Caco-2 (cell line): ENCODE measurements around the gene LYRM2. TPM values are rescaled to one million over a fixed set of nuclear protein-coding genes. Genes with fewer than 3 reads are reported as not detected.

Experiments used
- BruUV-seq: library from RNA; stranded (reverse); fragments of 400-500 nt; replicated peaks from 2 replicates; lab custom pipeline; 2021; lab: Mats Ljungman, UMichigan
- CTCF ChIA-PET: fragments of 300-600 bp; sonication (Branson Sonifier 250); formaldehyde crosslinking; loops from one replicate; lab custom pipeline; 2022; ENCODE audit warnings: antibody characterized with exemption; lab: Charles Lee
- POLR2A ChIA-PET: fragments of 300-600 bp; sonication (Branson Sonifier 250); formaldehyde crosslinking; loops from one replicate; lab custom pipeline; 2022; ENCODE audit warnings: antibody characterized with exemption; lab: Charles Lee
- DNase-seq, 2 experiments: peaks; one replicate each; pipeline versions ENCODE4 v3.0.0 to v3.0.0-alpha.2; 2020 to 2022
- H3K27me3 ChIP-seq: replicated peaks from 2 replicates; pipeline ENCODE4 v1.6.0; 2011; ENCODE audit warnings: low read length; ENCODE audit not compliant: control insufficient read depth, insufficient read depth
- H3K36me3 ChIP-seq: 2 replicates; pipeline ENCODE4 v1.5.1; 2011; ENCODE audit warnings: low read length; ENCODE audit not compliant: control insufficient read depth, insufficient read depth
- H3K4me1 ChIP-seq: fragments of 250-450 bp; sonication (Bioruptor Pico); 2 replicates; pipeline ENCODE4 v1.5.1; 2020; ENCODE audit warnings: mild to moderate bottlenecking
- H3K4me3 ChIP-seq: 2 replicates; pipeline ENCODE4 v1.5.1; 2011; ENCODE audit warnings: low read depth, mild to moderate bottlenecking, control low read depth, low read length
- H3K9me3 ChIP-seq: fragments of 250-450 bp; sonication (Bioruptor Pico); 2 replicates; pipeline ENCODE4 v1.5.1; 2020; ENCODE audit warnings: mild to moderate bottlenecking, moderate library complexity
- H3K27ac Mint-ChIP-seq: one replicate; pipeline ENCODE4 v1.8.0; 2022; ENCODE audit warnings: mixed read lengths; ENCODE audit not compliant: unreplicated experiment
- H3K27me3 Mint-ChIP-seq: one replicate; pipeline ENCODE4 v1.8.0; 2022; ENCODE audit warnings: mixed read lengths; ENCODE audit not compliant: insufficient read depth, unreplicated experiment
- H3K36me3 Mint-ChIP-seq: one replicate; pipeline ENCODE4 v1.8.0; 2022; ENCODE audit warnings: mild to moderate bottlenecking, mixed read lengths; ENCODE audit not compliant: insufficient read depth, unreplicated experiment
- H3K4me1 Mint-ChIP-seq: one replicate; pipeline ENCODE4 v1.8.0; 2022; ENCODE audit warnings: low read depth, mixed read lengths; ENCODE audit not compliant: unreplicated experiment
- H3K4me3 Mint-ChIP-seq: one replicate; pipeline ENCODE4 v1.8.0; 2022; ENCODE audit warnings: mild to moderate bottlenecking, moderate library complexity, mixed read lengths; ENCODE audit not compliant: unreplicated experiment
- H3K9me3 Mint-ChIP-seq: one replicate; pipeline ENCODE4 v1.8.0; 2022; ENCODE audit warnings: mixed read lengths; ENCODE audit not compliant: unreplicated experiment
- intact Hi-C: fragments of 100-400 bp; cut with micrococcal nuclease; formaldehyde crosslinking; loops from one replicate; pipeline ENCODE4 v1.10.0; 2022; ENCODE audit not compliant: unreplicated experiment
- total RNA-seq: library from RNA; stranded (reverse); gene quantifications from 2 replicates; pipeline ENCODE4 v1.2.3, GENCODE V29; 2022
- TF ChIP-seq, protein P1 (sequence below), 2 experiments: fragments of 200-600 bp in 1 of 2; IDR thresholded peaks; 1 replicate in 1 of 2; 2 replicates in 1 of 2; pipeline versions ENCODE4 v1.5.1 to v1.8.0; 2011 to 2022; ENCODE audit warnings: antibody characterized with exemption in 1 of 2, control low read depth in 1 of 2, inconsistent platforms in 1 of 2, low read depth in 1 of 2, low read length in 1 of 2, mild to moderate bottlenecking in 1 of 2, moderate library complexity in 1 of 2; ENCODE audit not compliant: insufficient read depth in 1 of 2, severe bottlenecking in 1 of 2, unreplicated experiment in 1 of 2

Gene LYRM2
- total RNA-seq, 1 experiment from 2014 or later: 40.9 TPM

GRCh38 chr6:89680150-89680549, 41.6 kb upstream of the LYRM2 start:
- TF ChIP-seq, protein P1, sequence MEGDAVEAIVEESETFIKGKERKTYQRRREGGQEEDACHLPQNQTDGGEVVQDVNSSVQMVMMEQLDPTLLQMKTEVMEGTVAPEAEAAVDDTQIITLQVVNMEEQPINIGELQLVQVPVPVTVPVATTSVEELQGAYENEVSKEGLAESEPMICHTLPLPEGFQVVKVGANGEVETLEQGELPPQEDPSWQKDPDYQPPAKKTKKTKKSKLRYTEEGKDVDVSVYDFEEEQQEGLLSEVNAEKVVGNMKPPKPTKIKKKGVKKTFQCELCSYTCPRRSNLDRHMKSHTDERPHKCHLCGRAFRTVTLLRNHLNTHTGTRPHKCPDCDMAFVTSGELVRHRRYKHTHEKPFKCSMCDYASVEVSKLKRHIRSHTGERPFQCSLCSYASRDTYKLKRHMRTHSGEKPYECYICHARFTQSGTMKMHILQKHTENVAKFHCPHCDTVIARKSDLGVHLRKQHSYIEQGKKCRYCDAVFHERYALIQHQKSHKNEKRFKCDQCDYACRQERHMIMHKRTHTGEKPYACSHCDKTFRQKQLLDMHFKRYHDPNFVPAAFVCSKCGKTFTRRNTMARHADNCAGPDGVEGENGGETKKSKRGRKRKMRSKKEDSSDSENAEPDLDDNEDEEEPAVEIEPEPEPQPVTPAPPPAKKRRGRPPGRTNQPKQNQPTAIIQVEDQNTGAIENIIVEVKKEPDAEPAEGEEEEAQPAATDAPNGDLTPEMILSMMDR (IDR thresholded peaks at IDR 0.05; ENCODE audit: insufficient read depth in 1 of 2, low read depth in 1 of 2, low read length in 1 of 2, severe bottlenecking in 1 of 2, unreplicated experiment in 1 of 2): no peak
- Mint-ChIP-seq H3K27ac (no peak overlapping the region), H3K36me3 (peaks cover 84% of the 10 kb centered on the region), H3K9me3 (no peaks in the 10 kb centered on the region), H3K27me3 (no peaks in the 10 kb centered on the region), H3K4me1 (no peaks in the 10 kb centered on the region), H3K4me3 (no peak overlapping the region)
- no peaks in the 10 kb centered on the region for H3K27me3 ChIP-seq
- POLR2A ChIA-PET: no interaction called here
- BruUV-seq: no TSS peak
- H3K4me1 ChIP-seq: no peaks in the 10 kb centered on the region
- no peak overlapping the region for H3K4me3 ChIP-seq
- H3K36me3 ChIP-seq: peaks cover 2% of the 10 kb centered on the region
- no peak for DNase-seq
- no peaks in the 10 kb centered on the region for H3K9me3 ChIP-seq
- CTCF ChIA-PET: no interaction called here
- intact Hi-C loops: no loop called here

DNA sequence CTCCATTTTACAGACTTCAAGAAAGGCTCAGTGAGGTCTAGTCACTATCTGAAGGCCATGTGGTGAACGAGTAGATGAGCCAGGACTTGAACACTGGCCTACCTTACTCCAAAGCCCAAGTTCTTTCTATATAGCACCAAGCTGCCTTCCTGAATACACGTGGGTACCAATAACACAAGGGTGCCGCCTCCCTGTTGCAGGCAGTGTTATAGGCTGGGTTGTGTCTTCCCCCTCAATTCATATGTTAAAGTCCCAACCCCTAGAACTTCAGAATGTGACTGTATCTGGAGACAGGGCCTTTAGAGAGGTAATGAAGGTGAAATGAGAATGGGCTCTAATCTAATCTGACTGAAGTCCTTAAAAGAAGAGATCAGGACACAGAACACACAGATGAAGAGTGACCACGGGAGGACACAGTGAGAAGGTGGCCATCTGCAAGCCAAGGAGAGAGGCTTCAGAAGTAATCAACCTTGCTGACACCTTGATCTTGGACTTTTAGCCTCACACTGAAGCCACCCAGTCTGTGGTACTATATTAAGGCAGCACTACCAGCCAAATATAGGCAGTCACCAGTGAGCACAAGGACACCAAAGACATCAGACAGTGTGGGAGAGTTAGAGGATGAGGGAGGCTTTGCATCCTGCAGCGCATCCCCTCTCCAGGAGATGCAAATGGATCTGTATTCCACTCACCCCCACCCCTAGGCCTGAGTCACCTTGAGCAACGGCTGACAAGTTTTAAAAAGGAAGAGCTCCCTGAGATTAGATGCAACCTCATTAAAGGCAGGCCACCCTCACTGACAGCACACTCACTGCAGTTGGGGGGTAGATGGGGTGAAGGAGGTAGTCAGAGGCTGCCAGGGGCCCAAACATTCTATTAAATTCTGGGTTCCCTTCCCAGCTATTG, 40.9 kb upstream of the LYRM2 start:
- Mint-ChIP-seq H3K9me3 (no peaks in the 10 kb centered on the region), H3K27me3 (no peaks in the 10 kb centered on the region), H3K4me1 (no peaks in the 10 kb centered on the region), H3K27ac (no peak overlapping the region), H3K36me3 (peaks cover 84% of the 10 kb centered on the region), H3K4me3 (no peak overlapping the region)
- POLR2A ChIA-PET: no interaction called here
- TF ChIP-seq, protein P1 (IDR thresholded peaks at IDR 0.05; ENCODE audit: insufficient read depth in 1 of 2, low read depth in 1 of 2, low read length in 1 of 2, severe bottlenecking in 1 of 2, unreplicated experiment in 1 of 2): no peak
- H3K9me3 ChIP-seq: no peaks in the 10 kb centered on the region
- no peaks in the 10 kb centered on the region for H3K4me1 ChIP-seq
- H3K27me3 ChIP-seq: no peaks in the 10 kb centered on the region
- intact Hi-C loops: no loop called here
- H3K4me3 ChIP-seq: no peak overlapping the region
- DNase-seq: no peak
- no TSS peak for BruUV-seq
- CTCF ChIA-PET: no interaction called here
- H3K36me3 ChIP-seq: peaks cover 2% of the 10 kb centered on the region

GRCh38 chr6:89678531-89678930, 40.0 kb upstream of the LYRM2 start:
- POLR2A ChIA-PET: no interaction called here
- intact Hi-C loops: no loop called here
- Histone ChIP-seq H3K4me3 (no peak overlapping the region), H3K9me3 (no peaks in the 10 kb centered on the region), H3K4me1 (no peaks in the 10 kb centered on the region), H3K36me3 (peaks cover 2% of the 10 kb centered on the region), H3K27me3 (no peaks in the 10 kb centered on the region)
- H3K36me3 Mint-ChIP-seq: peaks cover 80% of the 10 kb centered on the region
- H3K4me3 Mint-ChIP-seq: no peak overlapping the region
- CTCF ChIA-PET: no interaction called here
- H3K9me3 Mint-ChIP-seq: no peaks in the 10 kb centered on the region
- no peak for DNase-seq
- no TSS peak for BruUV-seq
- H3K27me3 Mint-ChIP-seq: no peaks in the 10 kb centered on the region
- H3K4me1 Mint-ChIP-seq: no peaks in the 10 kb centered on the region
- no peak overlapping the region for H3K27ac Mint-ChIP-seq
- TF ChIP-seq, protein P1 (IDR thresholded peaks at IDR 0.05; ENCODE audit: insufficient read depth in 1 of 2, low read depth in 1 of 2, low read length in 1 of 2, severe bottlenecking in 1 of 2, unreplicated experiment in 1 of 2): no peak
